A549 treated with CORT108297 at 1 μM for 4 hours (cell line): Measurements from ENCODE around the gene SLC25A33. TPM values are rescaled to one million over a fixed set of nuclear protein-coding genes. Genes with fewer than 3 reads are reported as not detected.

Experiments
- total RNA-seq: library from RNA; stranded (reverse); fragments of 200-300 nt; extraction: Qiagen RNA extraction; gene quantifications from 5 replicates; pipeline ENCODE4 v1.2.3, GENCODE V29; 2022

Gene SLC25A33
- 2.8 to 3.8 TPM (median 3.0 TPM) in 5 replicates for total RNA-seq

GRCh38 chr1:9539165-9539828, at the start of gene SLC25A33:
Gene SLC25A33 (plus strand): TSS chr1:9539465. CDS start chr1:9539692, 227 bp downstream.

GRCh38 chr1:9588551-9589143, 49.4 kb downstream of the SLC25A33 start, which contains the start of gene TMEM201:
Gene TMEM201 (plus strand): TSS chr1:9588911. CDS start chr1:9588931, 20 bp downstream.

Other genes with a start within 250 kb of the SLC25A33 start
- gene SPSB1, start 246.6 kb upstream of the SLC25A33 start, total RNA-seq: 27.9 to 32.5 TPM (median 30.3 TPM) in 5 replicates
- gene TMEM201, start 49.4 kb downstream of the SLC25A33 start, total RNA-seq: 10.2 to 16.1 TPM (median 14.8 TPM) in 5 replicates
- gene PIK3CD, start 112.3 kb downstream of the SLC25A33 start, total RNA-seq: 6.2 to 9.5 TPM (median 8.4 TPM) in 5 replicates